HepG2 (cell line): ENCODE measurements around the gene HLF. TPM values are rescaled to one million over a fixed set of nuclear protein-coding genes. Genes with fewer than 3 reads are reported as not detected.

Experiments used
- AKAP8 ChIP-seq: sonication (generic); formaldehyde crosslinking; IDR thresholded peaks from 2 replicates; pipeline ENCODE4 v1.5.1; 2020; ENCODE audit warnings: mild to moderate bottlenecking, missing genetic modification reagents
- DPF2 ChIP-seq: sonication (generic); formaldehyde crosslinking; IDR thresholded peaks from 2 replicates; pipeline ENCODE4 v1.4.0; 2020; ENCODE audit warnings: mild to moderate bottlenecking, low read depth, missing genetic modification reagents, borderline replicate concordance
- FOXK1 ChIP-seq: sonication (generic); formaldehyde crosslinking; IDR thresholded peaks from 2 replicates; pipeline ENCODE4 v1.4.0; 2020; ENCODE audit warnings: low read depth, missing genetic modification reagents, borderline replicate concordance
- HOXD1 ChIP-seq: sonication (generic); formaldehyde crosslinking; IDR thresholded peaks from 2 replicates; pipeline ENCODE4 v1.5.0; 2020; ENCODE audit warnings: missing genetic modification reagents
- KLF16 ChIP-seq, 2 experiments: sonication (generic) in 1 of 2; formaldehyde crosslinking in 1 of 2; IDR thresholded peaks; 2 replicates each; pipeline versions ENCODE4 v1.6.1 to v1.8.0; 2016 to 2023; ENCODE audit warnings: missing genetic modification reagents in 2 of 2, missing compliant biosample characterization in 1 of 2
- MAZ ChIP-seq, 2 experiments: sonication (generic) in 1 of 2; formaldehyde crosslinking in 1 of 2; IDR thresholded peaks; 2 replicates each; pipeline versions ENCODE4 v1.5.0 to v1.6.1; 2012 to 2020; ENCODE audit warnings: low read depth in 2 of 2, mild to moderate bottlenecking in 2 of 2, borderline replicate concordance in 1 of 2, improper control_type of control experiment in 1 of 2, low read length in 1 of 2, missing genetic modification reagents in 1 of 2, moderate library complexity in 1 of 2
- MTF1 ChIP-seq: sonication (generic); formaldehyde crosslinking; IDR thresholded peaks from 2 replicates; pipeline ENCODE4 v1.5.0; 2020; ENCODE audit warnings: missing genetic modification reagents
- NPAS2 ChIP-seq: sonication (generic); formaldehyde crosslinking; IDR thresholded peaks from 2 replicates; pipeline ENCODE4 v1.8.0; 2022; ENCODE audit warnings: mild to moderate bottlenecking, missing genetic modification reagents, borderline replicate concordance
- PHF5A ChIP-seq: IDR thresholded peaks from one replicate; pipeline ENCODE4 v1.6.1; 2018; ENCODE audit warnings: low read depth, missing genetic modification reagents; ENCODE audit not compliant: unreplicated experiment
- PITX1 ChIP-seq: sonication (generic); formaldehyde crosslinking; IDR thresholded peaks from 2 replicates; pipeline ENCODE4 v1.5.1; 2020; ENCODE audit warnings: mild to moderate bottlenecking, missing genetic modification reagents
- PLRG1 ChIP-seq: fragments of 450-650 bp; conservative IDR thresholded peaks from 2 replicates; pipeline ENCODE4 v1.6.1; 2016
- RARG ChIP-seq: sonication (generic); formaldehyde crosslinking; IDR thresholded peaks from 2 replicates; pipeline ENCODE4 v1.4.0; 2020; ENCODE audit warnings: low read depth, mild to moderate bottlenecking, missing genetic modification reagents
- RFXANK ChIP-seq: IDR thresholded peaks from 2 replicates; pipeline ENCODE4 v1.6.1; 2016
- SAFB2 ChIP-seq: sonication (generic); formaldehyde crosslinking; IDR thresholded peaks from 2 replicates; pipeline ENCODE4 v1.5.1; 2020; ENCODE audit warnings: missing genetic modification reagents, low read depth, mild to moderate bottlenecking, borderline replicate concordance
- SMYD3 ChIP-seq: sonication (generic); formaldehyde crosslinking; IDR thresholded peaks from 2 replicates; pipeline ENCODE4 v1.8.1; 2023; ENCODE audit warnings: mild to moderate bottlenecking, missing genetic modification reagents
- SP2 ChIP-seq: sonication (generic); formaldehyde crosslinking; IDR thresholded peaks from 2 replicates; pipeline ENCODE4 v1.5.1; 2020; ENCODE audit warnings: mild to moderate bottlenecking, missing genetic modification reagents
- TARDBP ChIP-seq: sonication (generic); formaldehyde crosslinking; IDR thresholded peaks from 2 replicates; pipeline ENCODE4 v1.8.0; 2022; ENCODE audit warnings: mild to moderate bottlenecking, missing genetic modification reagents
- TEAD3 ChIP-seq: optimal IDR thresholded peaks from 2 replicates; pipeline ENCODE3; 2016; ENCODE audit warnings: borderline replicate concordance
- TOPORS ChIP-seq: sonication (generic); formaldehyde crosslinking; IDR thresholded peaks from 2 replicates; pipeline ENCODE4 v1.8.0; 2023; ENCODE audit warnings: mild to moderate bottlenecking, missing genetic modification reagents
- TSC22D2 ChIP-seq: sonication (generic); formaldehyde crosslinking; IDR thresholded peaks from 2 replicates; pipeline ENCODE4 v1.5.1; 2020; ENCODE audit warnings: missing genetic modification reagents, mild to moderate bottlenecking, borderline replicate concordance
- ZFP1 ChIP-seq: IDR thresholded peaks from 2 replicates; pipeline ENCODE4 v1.6.1; 2016
- ZFX ChIP-seq: sonication (generic); formaldehyde crosslinking; IDR thresholded peaks from 2 replicates; pipeline ENCODE4 v1.4.0; 2020; ENCODE audit warnings: mild to moderate bottlenecking, low read depth, missing genetic modification reagents, moderate library complexity
- ZNF20 ChIP-seq: sonication (generic); formaldehyde crosslinking; IDR thresholded peaks from 2 replicates; pipeline ENCODE4 v1.4.0; 2020; ENCODE audit warnings: mild to moderate bottlenecking, moderate library complexity, missing genetic modification reagents
- ZNF256 ChIP-seq: sonication (generic); formaldehyde crosslinking; conservative IDR thresholded peaks from 2 replicates; pipeline ENCODE4 v1.4.0; 2020; ENCODE audit warnings: missing genetic modification reagents
- ZNF280B ChIP-seq: sonication (generic); formaldehyde crosslinking; IDR thresholded peaks from 2 replicates; pipeline ENCODE4 v1.5.0; 2020; ENCODE audit warnings: missing genetic modification reagents, mild to moderate bottlenecking, borderline replicate concordance
- ZNF576 ChIP-seq: sonication (generic); formaldehyde crosslinking; IDR thresholded peaks from 2 replicates; pipeline ENCODE4 v1.4.0; 2020; ENCODE audit warnings: mild to moderate bottlenecking, missing genetic modification reagents
- ZNF615 ChIP-seq: sonication (generic); formaldehyde crosslinking; IDR thresholded peaks from 2 replicates; pipeline ENCODE4 v1.5.0; 2020; ENCODE audit warnings: mild to moderate bottlenecking, missing genetic modification reagents, borderline replicate concordance
- ZNF816 ChIP-seq: sonication (generic); formaldehyde crosslinking; IDR thresholded peaks from 2 replicates; pipeline ENCODE4 v1.8.0; 2022; ENCODE audit warnings: missing genetic modification reagents, mild to moderate bottlenecking, borderline replicate concordance
- polyA plus RNA-seq, 8 experiments: library from polyadenylated mRNA; depleted of rRNA in 3 of 8; stranded (reverse) in 7 of 8; unstranded in 1 of 8; fragments of >200 nt; fragmentation: Illumina TruSeq in 4 of 8; extraction: Trizol in 4 of 8; gene quantifications; 2 replicates each; pipeline versions ENCODE4 v1.2.1 to v1.2.3, GENCODE V29; 2011 to 2016; ENCODE audit warnings: low read depth in 4 of 8, missing spikeins in 1 of 8, mixed read lengths in 1 of 8; ENCODE audit not compliant: insufficient read depth in 1 of 8
- total RNA-seq, 5 experiments: library from RNA; depleted of rRNA; stranded (reverse); fragments of >200 nt; fragmentation: Illumina TruSeq; extraction: Trizol; gene quantifications; 2 replicates each; pipeline ENCODE4 v1.2.3, GENCODE V29; 2016; ENCODE audit warnings: low read depth in 1 of 5
- TF ChIP-seq, protein P1 (sequence below): sonication (generic); formaldehyde crosslinking; IDR thresholded peaks from 2 replicates; pipeline ENCODE4 v1.8.1; 2023; ENCODE audit warnings: mild to moderate bottlenecking, missing genetic modification reagents

The HLF gene
- total and polyA plus RNA-seq, 2 of the 13 experiments (the other 11 are each of a cell fraction or from before 2014, with no cell fraction given): 202 to 346 TPM

DNA sequence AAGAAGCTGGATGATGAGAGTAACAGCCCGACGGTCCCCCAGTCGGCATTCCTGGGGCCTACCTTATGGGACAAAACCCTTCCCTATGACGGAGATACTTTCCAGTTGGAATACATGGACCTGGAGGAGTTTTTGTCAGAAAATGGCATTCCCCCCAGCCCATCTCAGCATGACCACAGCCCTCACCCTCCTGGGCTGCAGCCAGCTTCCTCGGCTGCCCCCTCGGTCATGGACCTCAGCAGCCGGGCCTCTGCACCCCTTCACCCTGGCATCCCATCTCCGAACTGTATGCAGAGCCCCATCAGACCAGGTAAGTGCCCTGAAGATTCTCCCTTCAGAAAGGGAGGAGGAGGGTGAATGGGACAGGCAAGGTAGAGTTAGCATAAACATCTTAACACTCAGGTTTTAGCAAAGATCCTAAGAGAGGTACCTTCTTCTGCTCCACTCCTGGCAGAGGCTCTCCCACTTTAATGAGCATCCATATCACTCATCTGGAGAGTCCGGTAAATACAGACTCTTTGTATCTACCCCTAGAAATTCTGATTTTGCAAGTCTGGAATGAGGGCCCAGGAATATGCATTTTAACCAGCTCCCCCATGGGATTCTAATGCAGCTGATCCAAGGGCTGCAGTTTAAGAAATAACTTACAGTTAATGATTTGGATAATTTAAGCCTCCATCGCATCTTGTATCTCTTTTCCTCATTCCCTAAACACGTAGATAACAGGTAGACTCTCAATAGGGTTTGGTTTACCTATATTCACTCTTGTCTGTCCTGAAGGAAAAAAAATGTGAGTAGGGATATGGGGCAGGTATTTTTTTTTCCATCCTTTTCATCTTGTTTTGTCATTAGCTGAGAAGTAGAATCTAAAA lies 3.3 kb downstream of the HLF start (continued):
- peak; percentile 53; the same call in 1 of the 2 replicates for TF ChIP-seq ZNF280B
- no peak for TF ChIP-seq ZNF576 (CRISPR knock-in tag)
- no peak for TF ChIP-seq TOPORS (CRISPR knock-in tag)
- TF ChIP-seq TARDBP: no peak
- no peak for TF ChIP-seq HOXD1 (CRISPR knock-in tag)
- no peak for TF ChIP-seq FOXK1 (CRISPR knock-in tag)
- peak; percentile 69 for TF ChIP-seq ZFX
- TF ChIP-seq ZFP1: no peak
- TF ChIP-seq SMYD3: 0 out of 2 replicates have a peak, but pooled peaks have one; percentile 49
- TF ChIP-seq ZNF615: no peak
- TF ChIP-seq RARG (CRISPR knock-in tag): no peak
- no peak for TF ChIP-seq TEAD3 (CRISPR knock-in tag)
- no peak for TF ChIP-seq RFXANK (CRISPR knock-in tag)
- TF ChIP-seq, protein P1, sequence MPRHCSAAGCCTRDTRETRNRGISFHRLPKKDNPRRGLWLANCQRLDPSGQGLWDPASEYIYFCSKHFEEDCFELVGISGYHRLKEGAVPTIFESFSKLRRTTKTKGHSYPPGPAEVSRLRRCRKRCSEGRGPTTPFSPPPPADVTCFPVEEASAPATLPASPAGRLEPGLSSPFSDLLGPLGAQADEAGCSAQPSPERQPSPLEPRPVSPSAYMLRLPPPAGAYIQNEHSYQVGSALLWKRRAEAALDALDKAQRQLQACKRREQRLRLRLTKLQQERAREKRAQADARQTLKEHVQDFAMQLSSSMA (CRISPR knock-in tag): no peak
- TF ChIP-seq SAFB2 (CRISPR knock-in tag): no peak
- no peak for TF ChIP-seq ZNF256 (CRISPR knock-in tag)
- TF ChIP-seq KLF16 (CRISPR knock-in tag; IDR thresholded peaks at IDR 0.05): peak in 1 of 2 experiments; percentile 23; a peak in 1 of 4 replicates
- TF ChIP-seq TSC22D2 (CRISPR knock-in tag): 0 out of 2 replicates have a peak, but pooled peaks have one; percentile 16
- TF ChIP-seq PITX1 (CRISPR knock-in tag): no peak
- no peak for TF ChIP-seq AKAP8 (CRISPR knock-in tag)
- TF ChIP-seq PHF5A: no peak
- TF ChIP-seq MTF1 (CRISPR knock-in tag): peak; percentile 1; the same call in 1 of the 2 replicates
- TF ChIP-seq ZNF816 (CRISPR knock-in tag): no peak
- no peak for TF ChIP-seq NPAS2 (CRISPR knock-in tag)
- no peak for TF ChIP-seq PLRG1
- TF ChIP-seq ZNF20 (CRISPR knock-in tag): no peak
- TF ChIP-seq DPF2: no peak
- no peak for TF ChIP-seq SP2 (CRISPR knock-in tag)
- no peak for TF ChIP-seq MAZ (IDR thresholded peaks at IDR 0.05; ENCODE audit: borderline replicate concordance, low read depth, low read length)
- no peak for TF ChIP-seq MAZ (CRISPR knock-in tag; IDR thresholded peaks at IDR 0.05; ENCODE audit: low read depth)
